Tibial artery (tissue), 4 donors: Measurements from ENCODE around the gene STARD10.

Experiments used
- DNase-seq, 2 donors: peaks; one replicate each; pipeline ENCODE4 v3.0.0-alpha.2; 2019
- H3K27ac ChIP-seq, 2 donors: fragments of 200-600 bp; sonication (generic) in 1 of 2; 1 replicate in 1 of 2; 2 replicates in 1 of 2; pipeline ENCODE4 v1.5.1; 2018 to 2019; ENCODE audit warnings: mild to moderate bottlenecking in 1 of 2
- H3K27me3 ChIP-seq, 2 donors: fragments of 200-600 bp; sonication (generic) in 1 of 2; one replicate each; pipeline versions ENCODE4 v1.5.1 to v1.6.0; 2016 to 2019
- H3K36me3 ChIP-seq, 3 donors: fragments of 200-600 bp; sonication (generic) in 2 of 3; one replicate each; pipeline ENCODE4 v1.5.1; 2016 to 2019; ENCODE audit warnings: mild to moderate bottlenecking in 2 of 3
- H3K4me1 ChIP-seq, 4 donors: fragments of 200-600 bp; sonication (generic) in 2 of 4; 1 replicate in 3 of 4; 2 replicates in 1 of 4; pipeline ENCODE4 v1.5.1; 2016 to 2019
- H3K4me3 ChIP-seq, 2 donors: fragments of 200-600 bp; sonication (generic) in 1 of 2; 1 replicate in 1 of 2; 2 replicates in 1 of 2; pipeline ENCODE4 v1.5.1; 2018 to 2019; ENCODE audit warnings: mild to moderate bottlenecking in 2 of 2
- H3K9me3 ChIP-seq, 3 donors: fragments of 200-600 bp; sonication (generic) in 1 of 3; one replicate each; pipeline ENCODE4 v1.5.1; 2016 to 2019
- CTCF ChIP-seq, 2 experiments: fragments of 200-600 bp in 1 of 2; fragments of 450-650 bp in 1 of 2; IDR thresholded peaks; one replicate each; pipeline ENCODE4 v1.5.1; 2017 to 2019; ENCODE audit warnings: antibody characterized with exemption in 2 of 2, mild to moderate bottlenecking in 1 of 2, moderate library complexity in 1 of 2
- intact Hi-C: fragments of 100-400 bp; cut with DNase I; formaldehyde crosslinking; loops from one replicate; pipeline ENCODE4 v1.15.0; 2023; ENCODE audit warnings: low total_unique reads

The STARD10 gene

GRCh38 chr11:72838691-72839305, 45.0 kb upstream of the STARD10 start:
- Histone ChIP-seq H3K27ac (peak overlapping the region; percentile 92 to 94), H3K27me3 (no peaks in the 10 kb centered on the region), H3K9me3 (no peaks in the 10 kb centered on the region), H3K4me3 (no peak overlapping the region), H3K36me3 (peaks cover 35 to 57% (median 40%) of the 10 kb centered on the region in 3 donors), H3K4me1 (peaks cover 11 to 60% (median 42%) of the 10 kb centered on the region in 4 donors)
- no peak for TF ChIP-seq CTCF (IDR thresholded peaks at IDR 0.05)
- DNase-seq: no peak
- intact Hi-C loops: no loop called here

GRCh38 chr11:72836111-72836510, 42.3 kb upstream of the STARD10 start:
- Histone ChIP-seq H3K4me3 (no peak overlapping the region), H3K4me1 (peaks cover 17 to 86% (median 68%) of the 10 kb centered on the region in 4 donors), H3K36me3 (peaks cover 17 to 32% (median 18%) of the 10 kb centered on the region in 3 donors), H3K27me3 (no peaks in the 10 kb centered on the region), H3K27ac (peak overlapping the region; percentile 92 to 94), H3K9me3 (no peaks in the 10 kb centered on the region)
- no peak for TF ChIP-seq CTCF (IDR thresholded peaks at IDR 0.05)
- no peak for DNase-seq
- intact Hi-C loops: no loop called here

DNA sequence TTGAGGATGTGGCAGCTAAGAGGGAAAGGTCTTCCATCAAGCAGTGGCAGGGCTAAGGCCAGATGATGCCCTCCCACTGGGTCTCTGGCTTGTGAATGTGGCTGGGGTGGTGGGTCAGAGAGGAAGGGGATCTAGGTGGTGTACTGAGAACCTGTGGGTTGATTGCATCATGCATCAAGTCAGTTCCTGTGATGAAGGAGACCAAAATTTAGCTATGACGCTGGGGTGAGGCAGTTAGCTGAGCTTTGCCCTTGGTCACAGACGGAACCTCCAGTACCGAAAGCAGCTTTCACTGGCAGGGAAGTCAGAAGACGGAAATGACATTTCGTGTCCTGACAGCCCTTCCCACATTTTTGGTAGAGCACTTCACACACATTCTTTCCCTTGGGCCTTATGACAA, 41.1 kb upstream of the STARD10 start:
- peak in 1 of 2 donors; percentile 83 for DNase-seq
- peaks cover 17 to 80% (median 70%) of the 10 kb centered on the region in 4 donors for H3K4me1 ChIP-seq

GRCh38 chr11:72833811-72834493, 40.1 kb upstream of the STARD10 start:
- peaks cover 17 to 78% (median 69%) of the 10 kb centered on the region in 4 donors for H3K4me1 ChIP-seq
- no peak overlapping the region for H3K4me3 ChIP-seq
- H3K36me3 ChIP-seq: peaks cover 5 to 20% (median 10%) of the 10 kb centered on the region in 3 donors
- no peaks in the 10 kb centered on the region for H3K9me3 ChIP-seq
- H3K27ac ChIP-seq: peak overlapping the region; percentile 92 to 94
- DNase-seq: no peak
- peak in 1 of 2 experiments; percentile 21 for TF ChIP-seq CTCF (IDR thresholded peaks at IDR 0.05)
- intact Hi-C loops: no loop called here
- H3K27me3 ChIP-seq: no peaks in the 10 kb centered on the region

More for the DNA sequence above, 41.1 kb upstream of the STARD10 start:
- H3K4me3 ChIP-seq: peak overlapping the region in 1 of 2 donors; percentile 14
- TF ChIP-seq CTCF (IDR thresholded peaks at IDR 0.05): no peak
- H3K27ac ChIP-seq: peak overlapping the region; percentile 92 to 94
- intact Hi-C loops: no loop called here
- no peaks in the 10 kb centered on the region for H3K9me3 ChIP-seq
- H3K36me3 ChIP-seq: peaks cover 11 to 20% (median 18%) of the 10 kb centered on the region in 3 donors
- H3K27me3 ChIP-seq: no peaks in the 10 kb centered on the region

DNA sequence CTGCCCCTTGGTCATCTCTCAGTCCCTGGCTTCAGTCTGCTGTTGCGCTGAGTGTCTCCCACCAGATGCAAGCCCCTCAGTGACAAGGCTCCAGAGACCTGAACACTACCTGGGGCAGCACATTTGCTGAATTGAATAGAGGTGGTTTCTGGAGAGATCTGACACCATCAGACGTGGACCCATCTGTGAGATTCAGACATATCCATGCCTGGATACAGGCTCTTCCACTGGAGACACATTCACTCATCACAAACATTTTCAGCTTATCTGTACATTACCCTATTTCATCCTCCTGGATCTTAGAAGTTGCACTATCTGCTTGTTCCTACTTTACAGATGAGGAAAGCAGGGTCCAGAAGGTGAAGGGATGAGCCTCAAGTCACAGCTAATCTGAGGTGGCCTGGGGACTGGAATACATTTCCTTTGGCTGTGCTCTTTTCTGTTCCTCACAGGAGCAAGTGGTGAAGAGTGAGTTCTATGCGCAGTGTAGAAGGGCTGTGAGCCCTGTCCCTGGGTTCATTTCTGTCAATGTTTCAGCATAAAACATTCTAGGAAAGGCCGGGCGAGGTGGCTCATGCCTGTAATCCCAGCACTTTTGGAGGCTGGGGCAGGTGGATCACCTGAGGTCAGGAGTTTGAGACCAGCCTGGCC, 39.4 kb upstream of the STARD10 start:
- Histone ChIP-seq H3K27ac (peak overlapping the region; percentile 92 to 94), H3K4me3 (no peak overlapping the region), H3K4me1 (peaks cover 17 to 71% (median 66%) of the 10 kb centered on the region in 4 donors), H3K27me3 (no peaks in the 10 kb centered on the region), H3K9me3 (no peaks in the 10 kb centered on the region), H3K36me3 (peaks cover 9 to 18% (median 10%) of the 10 kb centered on the region in 3 donors)
- no peak for TF ChIP-seq CTCF (IDR thresholded peaks at IDR 0.05)
- DNase-seq: no peak
- intact Hi-C loops: no loop called here
